GM12865 (cell line): ENCODE data around the gene ZDHHC7.

ENCODE experiments used
- DNase-seq: peaks from one replicate; pipeline ENCODE4 v3.0.0; 2010; ENCODE audit warnings: low read depth
- H3K4me3 ChIP-seq: 2 replicates; pipeline ENCODE4 v1.5.1; 2011; ENCODE audit warnings: mild to moderate bottlenecking, low read depth, low read length, control low read depth
- TF ChIP-seq, protein P1 (sequence below): IDR thresholded peaks from 2 replicates; pipeline ENCODE4 v1.5.1; 2011; ENCODE audit warnings: low read length, control low read depth, low read depth, inconsistent platforms; ENCODE audit not compliant: insufficient read depth; ENCODE audit errors: missing control alignments

ZDHHC7 gene

DNA sequence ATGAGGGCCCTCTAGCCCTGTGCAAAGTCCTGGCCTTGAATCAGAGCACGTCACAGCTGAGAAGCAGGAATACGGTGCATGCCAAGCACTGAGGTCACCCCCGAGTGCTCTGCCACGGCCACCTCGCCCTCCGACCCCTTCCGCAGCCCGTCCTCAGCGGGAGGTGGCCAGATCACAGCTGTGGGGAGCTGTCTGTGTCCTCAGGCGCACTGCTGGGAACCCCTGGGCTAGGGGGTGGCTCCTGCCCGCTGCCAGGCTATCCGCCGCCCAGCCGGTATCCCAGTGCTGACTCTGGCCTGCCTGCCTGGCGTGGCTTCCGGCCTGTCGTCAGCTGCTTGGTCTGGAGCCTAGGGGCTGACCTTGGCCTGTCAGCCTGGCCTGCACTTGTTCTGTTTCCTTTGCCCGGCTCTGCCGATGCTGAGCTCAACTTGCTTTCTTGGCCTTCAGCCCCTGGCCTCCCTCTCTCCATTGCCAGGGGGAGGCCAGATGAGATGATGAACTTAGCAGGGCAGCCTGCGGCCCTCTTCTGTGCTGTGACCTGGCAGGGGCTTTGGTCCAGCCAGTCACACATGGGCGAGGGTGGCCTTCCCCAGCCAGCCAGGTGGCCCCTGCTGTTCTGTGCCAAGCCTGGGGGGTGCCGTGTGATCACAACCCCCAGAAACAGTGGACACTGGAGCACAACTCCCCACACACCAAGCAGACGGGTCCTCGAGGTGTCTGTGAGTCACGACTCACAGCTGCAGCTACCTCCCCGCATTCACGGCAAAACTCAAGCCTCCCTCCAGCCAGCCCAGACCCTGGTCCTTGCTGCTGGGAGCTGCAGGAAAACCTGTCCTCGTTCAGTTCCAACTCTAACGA, 77.3 kb downstream of the ZDHHC7 start:
- no peak overlapping the region for H3K4me3 ChIP-seq
- no peak for DNase-seq
- TF ChIP-seq, protein P1, sequence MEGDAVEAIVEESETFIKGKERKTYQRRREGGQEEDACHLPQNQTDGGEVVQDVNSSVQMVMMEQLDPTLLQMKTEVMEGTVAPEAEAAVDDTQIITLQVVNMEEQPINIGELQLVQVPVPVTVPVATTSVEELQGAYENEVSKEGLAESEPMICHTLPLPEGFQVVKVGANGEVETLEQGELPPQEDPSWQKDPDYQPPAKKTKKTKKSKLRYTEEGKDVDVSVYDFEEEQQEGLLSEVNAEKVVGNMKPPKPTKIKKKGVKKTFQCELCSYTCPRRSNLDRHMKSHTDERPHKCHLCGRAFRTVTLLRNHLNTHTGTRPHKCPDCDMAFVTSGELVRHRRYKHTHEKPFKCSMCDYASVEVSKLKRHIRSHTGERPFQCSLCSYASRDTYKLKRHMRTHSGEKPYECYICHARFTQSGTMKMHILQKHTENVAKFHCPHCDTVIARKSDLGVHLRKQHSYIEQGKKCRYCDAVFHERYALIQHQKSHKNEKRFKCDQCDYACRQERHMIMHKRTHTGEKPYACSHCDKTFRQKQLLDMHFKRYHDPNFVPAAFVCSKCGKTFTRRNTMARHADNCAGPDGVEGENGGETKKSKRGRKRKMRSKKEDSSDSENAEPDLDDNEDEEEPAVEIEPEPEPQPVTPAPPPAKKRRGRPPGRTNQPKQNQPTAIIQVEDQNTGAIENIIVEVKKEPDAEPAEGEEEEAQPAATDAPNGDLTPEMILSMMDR, result no peak

DNA sequence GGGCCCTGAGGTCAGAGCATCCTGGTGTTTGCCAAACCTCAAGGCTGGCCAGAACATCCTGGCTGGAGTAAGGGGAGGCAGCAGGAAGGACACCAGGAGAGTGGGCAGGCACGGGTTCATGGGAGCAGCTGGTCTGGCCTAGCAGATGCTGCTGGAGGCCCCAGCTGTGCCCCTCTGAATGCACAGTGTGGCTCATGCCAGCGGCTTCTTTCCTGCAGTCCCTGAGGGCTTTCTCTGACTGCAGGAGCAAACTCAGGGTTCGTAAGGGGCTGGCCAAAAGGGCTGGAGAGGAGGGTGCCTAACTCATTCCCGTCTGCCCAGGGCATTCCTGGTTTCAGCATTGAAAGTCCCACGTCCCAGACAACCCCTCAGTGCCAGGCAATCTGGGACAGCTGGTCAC, 78.7 kb downstream of the ZDHHC7 start:
- H3K4me3 ChIP-seq, result no peak overlapping the region
- TF ChIP-seq, protein P1, result no peak
- no peak for DNase-seq

DNA sequence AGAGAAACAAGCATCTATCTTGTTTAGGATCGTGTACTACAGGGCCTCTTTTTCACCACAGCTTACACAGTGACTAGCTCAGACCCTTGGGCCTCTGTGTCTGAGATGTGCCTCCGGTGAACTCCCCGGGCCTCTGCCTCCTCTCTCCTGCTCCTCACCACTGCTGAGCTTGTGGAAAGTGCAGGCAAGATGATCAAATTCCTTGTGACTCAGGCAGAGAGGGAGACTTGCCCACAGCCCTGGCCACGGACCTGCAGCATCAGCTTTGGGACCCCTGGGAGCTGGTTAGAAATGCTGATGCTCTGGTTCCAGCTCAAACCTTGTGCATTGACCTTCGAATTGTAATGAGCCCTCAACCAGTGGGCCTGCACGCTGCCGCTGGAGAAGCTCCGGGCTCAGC, 79.8 kb downstream of the ZDHHC7 start:
- H3K4me3 ChIP-seq, result no peak overlapping the region
- DNase-seq, result no peak
- TF ChIP-seq, protein P1, result no peak

DNA sequence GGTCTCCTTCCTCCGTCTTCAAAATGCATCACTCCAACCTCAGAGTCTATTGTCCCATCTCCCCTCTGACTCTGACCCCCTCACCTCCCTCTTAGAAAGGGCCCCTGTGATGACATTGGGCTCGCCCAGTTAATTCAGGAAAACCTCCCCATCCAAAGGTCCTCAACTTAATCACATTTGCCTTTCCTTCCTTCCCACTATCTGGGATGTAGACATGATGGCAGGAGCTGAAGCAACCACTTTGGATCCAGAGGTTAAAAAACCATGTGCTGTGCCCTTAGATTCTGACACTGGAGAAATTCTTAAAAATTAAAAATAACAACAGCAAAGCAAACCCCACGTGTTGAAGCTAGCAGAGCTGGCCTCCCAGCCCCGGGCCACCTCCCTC, 80.2 kb downstream of the ZDHHC7 start:
- TF ChIP-seq, protein P1, result no peak
- DNase-seq, result no peak

DNA sequence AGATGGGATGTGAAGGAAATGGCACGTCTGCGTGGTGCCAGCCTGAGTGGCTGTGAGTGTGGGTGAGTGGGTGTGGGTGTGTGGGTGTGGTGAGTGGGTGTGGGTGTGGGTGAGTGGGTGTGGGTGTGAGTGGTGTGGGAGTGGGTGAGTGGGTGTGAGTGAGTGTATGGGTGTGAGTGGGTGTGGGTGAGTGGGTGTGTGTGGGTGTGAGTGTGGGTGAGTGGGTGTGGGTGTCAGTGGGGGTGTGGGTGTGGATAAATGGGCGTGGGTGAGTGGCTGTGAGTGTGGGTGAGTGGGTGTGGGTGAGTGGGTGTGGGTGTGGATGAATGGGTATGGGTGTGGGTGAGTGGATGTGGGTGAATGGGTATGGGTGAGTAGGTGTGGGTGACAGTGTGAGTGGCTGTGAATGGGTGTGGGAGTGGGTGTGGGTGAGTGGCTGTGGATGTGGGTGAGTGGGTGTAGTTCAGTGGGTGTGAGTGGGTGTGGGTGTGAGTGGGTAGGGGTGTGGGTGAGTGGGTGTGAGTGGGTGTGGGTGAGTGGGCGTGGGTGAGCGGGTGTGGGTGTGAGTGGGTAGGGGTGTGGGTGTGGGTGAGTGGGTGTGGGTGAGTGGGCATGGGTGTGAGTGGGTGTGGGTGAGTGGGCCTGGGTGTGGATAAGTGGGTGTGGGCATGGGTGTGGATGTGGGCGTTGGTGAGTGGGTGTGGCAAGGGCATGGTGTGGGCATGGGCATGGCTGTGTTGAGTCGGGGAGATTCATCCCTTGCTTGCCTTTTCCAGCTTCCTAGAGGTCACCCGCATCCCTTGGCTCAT, 80.8 kb downstream of the ZDHHC7 start:
- H3K4me3 ChIP-seq, result no peak overlapping the region
- DNase-seq, result no peak
- TF ChIP-seq, protein P1, result no peak

More for the DNA sequence above, 80.2 kb downstream of the ZDHHC7 start:
- H3K4me3 ChIP-seq, result no peak overlapping the region

DNA sequence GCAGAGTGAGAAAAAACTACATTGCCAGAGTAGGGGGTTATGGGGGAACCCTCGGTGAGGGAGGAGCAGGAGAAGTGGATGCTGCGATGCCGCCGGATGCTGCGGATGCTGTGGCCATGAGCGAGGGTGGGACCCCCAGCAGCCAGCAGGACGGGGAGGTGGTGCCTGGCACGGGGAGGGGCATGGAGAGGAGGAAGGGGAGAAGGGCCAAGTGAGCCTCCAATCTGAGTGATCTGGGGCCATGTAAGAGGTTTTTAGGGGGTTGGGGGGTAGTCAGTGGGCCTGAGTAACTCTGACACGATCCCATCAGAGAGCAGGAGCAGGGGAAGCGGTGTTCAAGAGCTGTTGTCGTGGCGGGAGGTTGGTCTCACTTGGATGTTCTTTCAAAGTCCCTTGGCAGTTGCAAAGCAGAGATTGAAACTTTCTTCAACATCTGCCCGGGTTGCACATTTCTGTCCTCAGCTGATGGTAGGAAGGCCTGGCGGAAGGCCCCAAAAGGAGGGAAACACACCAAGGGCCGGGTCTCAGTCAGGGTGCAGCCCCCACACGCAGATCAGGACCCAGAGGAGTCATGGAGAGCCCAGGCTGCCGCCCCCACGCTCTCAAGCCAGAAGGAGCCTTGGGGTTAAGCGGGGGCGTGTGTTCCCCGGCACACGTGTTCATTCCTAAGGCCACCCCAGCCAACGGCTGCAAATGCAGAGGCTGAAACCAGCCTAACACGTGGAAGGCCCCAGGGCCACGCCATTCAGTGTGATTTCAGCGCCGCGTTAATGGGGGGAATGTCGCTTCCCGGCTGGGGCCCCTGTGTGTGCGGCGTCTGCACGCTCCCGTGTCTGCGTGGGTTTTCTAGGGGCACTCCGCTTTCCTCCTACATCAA, 81.7 kb downstream of the ZDHHC7 start:
- H3K4me3 ChIP-seq, result no peak overlapping the region
- TF ChIP-seq, protein P1, result no peak
- DNase-seq, result no peak
